Right lobe of liver (tissue), 6 donors: ENCODE data around the gene PSMD14. TPM values are rescaled to one million over a fixed set of nuclear protein-coding genes. Genes with fewer than 3 reads are reported as not detected.

Source experiments
- ATAC-seq, 4 donors: fragments of 200-7000 bp; cut with Tn5 transposase; one replicate each; pipeline ENCODE4 v1.9.1; 2020; ENCODE audit warnings: mild to moderate bottlenecking in 4 of 4, moderate library complexity in 4 of 4
- DNase-seq, 3 donors: peaks; one replicate each; pipeline ENCODE4 v3.0.0-alpha.2; 2020
- H3K27ac ChIP-seq, 3 donors: fragments of 200-600 bp; one replicate each; pipeline ENCODE4 v1.8.0; 2022
- H3K27me3 ChIP-seq, 2 donors: fragments of 200-600 bp; one replicate each; pipeline ENCODE4 v1.8.0; 2022
- H3K36me3 ChIP-seq, 4 donors: fragments of 200-600 bp; sonication (generic) in 1 of 4; one replicate each; pipeline versions ENCODE4 v1.5.1 to v1.8.0; 2017 to 2022; ENCODE audit warnings: control low read depth in 1 of 4
- H3K4me1 ChIP-seq, 4 donors: fragments of 200-600 bp; sonication (generic) in 1 of 4; one replicate each; pipeline versions ENCODE4 v1.5.1 to v1.8.0; 2017 to 2022; ENCODE audit warnings: control low read depth in 1 of 4
- H3K4me3 ChIP-seq, 3 donors: fragments of 200-600 bp; one replicate each; pipeline ENCODE4 v1.8.0; 2022
- H3K9me3 ChIP-seq, 4 donors: fragments of 200-600 bp; sonication (generic) in 1 of 4; one replicate each; pipeline versions ENCODE4 v1.5.1 to v1.8.0; 2017 to 2022; ENCODE audit warnings: control low read depth in 1 of 4
- CTCF ChIP-seq, 4 donors: fragments of 200-600 bp in 3 of 4; fragments of 450-650 bp in 1 of 4; IDR thresholded peaks; one replicate each; pipeline versions ENCODE4 v1.5.1 to v1.8.0; 2016 to 2022; ENCODE audit warnings: antibody characterized with exemption in 4 of 4, mild to moderate bottlenecking in 2 of 4
- POLR2A ChIP-seq: fragments of 450-650 bp; IDR thresholded peaks from one replicate; pipeline ENCODE4 v1.6.1; 2017; ENCODE audit warnings: antibody characterized with exemption, mild to moderate bottlenecking
- WGBS: methylation state at CpG from one replicate; pipeline ENCODE4 v1.1.6; 2018; ENCODE audit warnings: low coverage, low lambda C conversion rate; ENCODE audit not compliant: insufficient coverage; ENCODE audit errors: missing lambda C conversion rate; 5-methylcytosine and 5-hydroxymethylcytosine counted together
- intact Hi-C, 2 donors: fragments of 100-400 bp; cut with DNase I; formaldehyde crosslinking; loops; one replicate each; pipeline versions ENCODE4 v1.11.2 to v1.14.1; 2022
- total RNA-seq, 6 experiments: library from RNA; depleted of rRNA in 2 of 6; stranded (reverse); fragments of >200 nt in 2 of 6; fragmentation: NEBNext Ultra II Directional in 3 of 6; extraction: Animal tissue kit (Norgen Biotek cat#: 25700) in 3 of 6; gene quantifications; one replicate each; pipeline versions ENCODE4 v1.1.0 to v1.2.4, GENCODE V29; 2016 to 2023
- donor health status: DM: no; HTN: yes; CAD: no.
- donor health status: DM: no; HTN: no; CAD: no.
- donor health status: DM: no; HTN: no; CAD: no.
- donor health status: DM: no; HTN: yes; CAD: no.
- donor health status: DM: no; HTN: yes; CAD: no.

The PSMD14 gene
- total RNA-seq, 6 experiments from 2014 or later: 18.7 to 61.8 (median 24.9) TPM

GRCh38 chr2:161388146-161388779 is 80.0 kb downstream of the PSMD14 start:
- Histone ChIP-seq H3K27ac (no peak overlapping the region), H3K4me1 (no peaks in the 10 kb centered on the region), H3K9me3 (no peaks in the 10 kb centered on the region), H3K27me3 (no peaks in the 10 kb centered on the region), H3K4me3 (no peak overlapping the region), H3K36me3 (peaks cover 0 to 2% (median 0%) of the 10 kb centered on the region in 4 donors)
- intact Hi-C loops: no loop called here
- WGBS: 64% methylated on average over 2 of the region's 2 CpGs
- DNase-seq: no peak
- TF ChIP-seq CTCF (IDR thresholded peaks at IDR 0.05): no peak
- ATAC-seq: no peak

- intact Hi-C loops: no loop called here
- Histone ChIP-seq H3K4me1 (no peaks in the 10 kb centered on the region), H3K9me3 (no peaks in the 10 kb centered on the region), H3K27me3 (no peaks in the 10 kb centered on the region), H3K4me3 (no peak overlapping the region), H3K36me3 (peaks cover 0 to 18% (median 8%) of the 10 kb centered on the region in 4 donors), H3K27ac (no peak overlapping the region)
- TF ChIP-seq CTCF (IDR thresholded peaks at IDR 0.05): no peak
- TF ChIP-seq POLR2A: no peak
- DNase-seq (no peak), ATAC-seq (no peak)
- WGBS: 93% methylated on average over 4 of the region's 4 CpGs
Observed at GRCh38 chr2:161391737-161392506, 83.7 kb downstream of the PSMD14 start.

GRCh38 chr2:161400076-161400475 is 91.9 kb downstream of the PSMD14 start:
- 93% methylated on average over 2 of the region's 2 CpGs for WGBS
- Histone ChIP-seq H3K27ac (no peak overlapping the region), H3K27me3 (no peaks in the 10 kb centered on the region), H3K4me1 (no peaks in the 10 kb centered on the region), H3K4me3 (no peak overlapping the region), H3K9me3 (no peaks in the 10 kb centered on the region), H3K36me3 (peaks cover 0 to 21% (median 7%) of the 10 kb centered on the region in 4 donors)
- intact Hi-C loops: no loop called here
- DNase-seq (no peak), ATAC-seq (no peak)
- no peak for TF ChIP-seq CTCF (IDR thresholded peaks at IDR 0.05)
- TF ChIP-seq POLR2A: no peak

GRCh38 chr2:161402297-161402696 is 94.1 kb downstream of the PSMD14 start:
- Histone ChIP-seq H3K27ac (no peak overlapping the region), H3K4me3 (no peak overlapping the region), H3K36me3 (peaks cover 0 to 3% (median 1%) of the 10 kb centered on the region in 4 donors), H3K4me1 (no peaks in the 10 kb centered on the region), H3K9me3 (no peaks in the 10 kb centered on the region), H3K27me3 (no peaks in the 10 kb centered on the region)
- TF ChIP-seq CTCF (IDR thresholded peaks at IDR 0.05) (no peak), POLR2A (no peak)
- intact Hi-C loops: no loop called here
- DNase-seq (no peak), ATAC-seq (no peak)
- 92% methylated on average over 4 of the region's 4 CpGs for WGBS
